HG02588 (cell line): ENCODE results near the gene SGK1.

Experiments
- ATAC-seq: cut with Tn5 transposase; IDR thresholded peaks from one replicate; pipeline ENCODE4 v1.9.1; 2021; ENCODE audit warnings: mild to moderate bottlenecking, moderate library complexity; ENCODE audit not compliant: unreplicated experiment

Gene SGK1

DNA sequence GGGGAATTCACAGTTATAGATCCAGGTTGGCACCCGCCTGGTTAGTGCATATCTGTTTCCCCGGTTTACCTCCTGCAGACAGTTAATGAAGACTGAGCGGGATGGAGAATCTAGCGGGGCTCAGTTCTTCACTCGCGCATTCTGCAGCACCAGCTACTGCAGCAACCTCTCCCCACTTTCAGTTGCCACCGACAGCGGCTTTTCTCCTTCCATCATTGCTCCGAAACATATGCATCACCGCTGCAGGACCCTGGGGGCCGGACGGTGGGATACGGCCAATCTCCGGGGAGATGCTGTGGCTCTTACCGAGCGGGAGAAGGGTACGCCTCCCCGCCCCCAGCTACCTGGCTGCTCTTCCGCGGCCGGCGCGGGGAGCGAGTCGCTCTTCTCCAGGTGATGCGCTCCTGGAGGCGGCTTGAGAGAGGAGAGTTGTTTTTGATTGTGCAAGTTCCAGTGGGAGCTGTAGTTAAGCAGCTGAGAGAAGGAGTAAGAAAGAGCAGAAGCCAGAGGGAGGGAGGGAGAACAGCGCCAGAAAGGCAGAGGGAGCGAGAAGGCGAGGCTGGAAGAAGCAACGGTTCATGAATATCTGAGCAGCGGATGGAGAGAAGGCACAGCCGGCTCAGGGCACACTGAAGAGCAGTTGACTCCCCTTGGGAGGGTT, at the start of gene SGK1:
Gene SGK1 (minus strand): TSS at position 642 of the 661 bp plus-strand sequence. CDS start 652 bp downstream, outside the sequence.
- ATAC-seq, result no peak

GRCh38 chr6:134363323-134364039, 45.6 kb upstream of the SGK1 start:
- ATAC-seq, result no peak

DNA sequence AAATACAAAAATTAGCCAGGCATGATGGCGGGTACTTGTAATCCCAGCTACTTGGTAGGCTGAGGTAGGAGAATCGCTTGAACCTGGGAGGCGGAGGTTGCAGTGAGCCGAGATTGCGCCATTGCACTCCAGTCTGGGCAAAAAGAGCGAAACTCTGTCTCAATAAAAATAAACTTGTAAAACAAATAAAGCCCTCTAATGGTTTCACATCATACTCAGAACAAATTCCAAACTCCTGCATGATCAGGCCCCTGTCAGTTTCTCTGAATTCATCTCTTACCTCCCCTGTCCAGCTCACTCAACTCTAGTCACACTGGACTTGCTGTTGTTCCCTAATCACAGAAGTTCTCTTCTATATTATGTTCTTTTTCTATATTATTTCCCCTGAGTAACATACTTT, 43.1 kb upstream of the SGK1 start:
- ATAC-seq, result no peak

GRCh38 chr6:134359302-134359701, 41.4 kb upstream of the SGK1 start:
- no peak for ATAC-seq

- ATAC-seq, result no peak
These were observed 40.4 kb upstream of the SGK1 start for GRCh38 chr6:134358320-134358719.

GRCh38 chr6:134357022-134357487, 39.1 kb upstream of the SGK1 start:
- ATAC-seq, result no peak

GRCh38 chr6:134356405-134356804, 38.5 kb upstream of the SGK1 start:
- ATAC-seq, result no peak

- ATAC-seq, result no peak
These were observed 35.0 kb upstream of the SGK1 start for GRCh38 chr6:134352786-134353480.

DNA sequence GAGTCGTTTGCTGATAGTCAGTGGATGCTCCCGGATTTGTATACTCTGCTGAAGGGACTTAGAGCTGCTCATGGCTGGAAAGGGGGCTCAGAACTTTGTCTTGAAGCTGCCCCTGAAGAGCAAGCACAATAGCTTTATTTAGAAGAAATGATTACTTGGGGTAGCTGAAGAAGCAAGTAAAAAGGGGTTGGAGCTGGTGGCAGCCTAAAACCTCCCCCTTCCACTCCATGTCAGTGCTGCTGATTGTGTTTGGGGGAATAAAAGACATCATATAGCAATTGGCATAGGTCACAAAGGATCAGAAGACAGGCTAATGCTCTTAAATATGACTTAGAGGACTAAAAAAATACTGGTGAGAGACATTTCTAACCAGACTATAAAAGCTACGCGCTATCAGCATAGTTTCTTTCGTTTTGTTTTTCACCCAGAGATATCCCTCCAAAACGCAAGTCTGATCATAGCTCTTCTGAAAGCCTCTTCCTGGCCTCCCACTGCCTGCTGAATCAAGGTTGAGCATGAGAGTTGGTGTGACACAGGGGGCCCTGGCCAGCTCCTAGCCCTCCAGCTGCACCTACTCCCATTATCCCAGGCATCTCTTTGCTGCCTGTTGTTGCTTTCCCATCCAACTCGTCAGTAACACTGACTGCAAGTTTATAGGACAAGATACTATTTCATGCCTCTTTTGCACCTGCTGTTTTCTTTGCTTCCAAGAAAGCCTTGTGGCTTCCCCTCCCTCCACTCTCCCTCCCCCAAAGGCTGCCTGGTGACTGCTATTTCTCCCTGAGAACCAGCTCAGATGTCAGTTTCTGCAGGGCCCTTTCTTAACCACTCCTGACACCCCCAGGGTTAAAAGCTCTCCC, 33.9 kb upstream of the SGK1 start:
- no peak for ATAC-seq

GRCh38 chr6:134347885-134348805, 30.2 kb upstream of the SGK1 start:
- ATAC-seq, result no peak

- ATAC-seq, result no peak
These were observed 29.1 kb upstream of the SGK1 start for GRCh38 chr6:134346932-134347545.

DNA sequence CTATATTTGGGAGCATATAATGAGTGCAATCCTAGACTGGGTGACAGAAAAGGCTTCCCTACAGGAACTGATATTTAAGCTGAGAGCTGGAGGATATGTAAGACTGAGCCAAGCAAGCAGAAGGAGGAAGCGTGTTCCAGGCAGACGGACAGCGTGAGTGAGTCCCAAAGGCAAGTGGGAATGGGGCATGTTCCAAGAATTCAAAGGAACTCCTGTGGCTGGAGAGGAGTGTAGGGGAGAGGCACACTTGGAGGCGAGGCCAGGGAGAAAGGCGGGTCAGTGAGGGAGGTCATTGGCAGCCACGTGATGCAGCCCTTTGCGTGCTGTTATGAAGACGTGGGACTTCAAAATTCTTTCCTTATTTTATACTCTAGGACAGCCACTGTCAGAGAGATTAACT, 27.9 kb upstream of the SGK1 start:
- no peak for ATAC-seq

DNA sequence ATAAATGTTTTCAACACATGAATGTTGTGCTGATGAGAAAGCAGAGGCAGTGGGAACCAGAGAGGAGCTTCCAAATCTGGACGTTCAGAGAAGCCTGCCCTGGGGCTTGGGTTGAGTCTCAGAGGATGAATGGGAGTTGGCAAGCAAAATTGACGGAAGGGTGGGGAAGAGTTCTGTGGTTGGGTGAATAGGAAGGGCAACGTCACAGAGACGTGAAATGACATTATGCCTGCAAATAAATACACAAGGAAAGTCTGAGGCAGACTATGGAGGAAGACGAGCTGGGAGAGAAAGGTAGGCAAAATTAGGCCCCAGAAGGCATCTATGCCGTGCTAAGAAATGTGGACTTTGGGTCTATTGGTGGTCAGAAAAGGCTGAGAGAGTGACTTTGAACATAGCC, 25.2 kb upstream of the SGK1 start:
- ATAC-seq, result no peak

GRCh38 chr6:134341999-134342567, 24.2 kb upstream of the SGK1 start:
- ATAC-seq, result no peak

GRCh38 chr6:134340179-134340975, 22.5 kb upstream of the SGK1 start:
- ATAC-seq, result no peak

DNA sequence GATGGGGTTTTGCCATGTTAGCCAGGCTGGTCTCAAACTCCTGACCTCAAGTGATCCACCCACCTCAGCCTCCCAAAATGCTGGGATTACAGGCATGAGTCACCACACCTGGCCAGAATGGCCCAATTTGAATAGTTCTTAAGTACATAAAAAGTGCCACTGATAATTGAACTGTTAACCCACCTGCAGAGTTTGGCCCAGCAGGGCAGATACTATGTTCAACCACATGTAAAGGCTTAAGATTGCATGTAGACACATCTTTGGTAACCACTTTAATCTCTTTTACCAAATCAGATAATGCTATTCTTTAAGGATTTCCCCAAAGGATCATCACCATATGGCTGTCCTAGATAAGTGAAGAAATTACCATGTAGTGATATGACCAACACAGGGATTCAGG, 21.3 kb upstream of the SGK1 start:
- ATAC-seq, result no peak

DNA sequence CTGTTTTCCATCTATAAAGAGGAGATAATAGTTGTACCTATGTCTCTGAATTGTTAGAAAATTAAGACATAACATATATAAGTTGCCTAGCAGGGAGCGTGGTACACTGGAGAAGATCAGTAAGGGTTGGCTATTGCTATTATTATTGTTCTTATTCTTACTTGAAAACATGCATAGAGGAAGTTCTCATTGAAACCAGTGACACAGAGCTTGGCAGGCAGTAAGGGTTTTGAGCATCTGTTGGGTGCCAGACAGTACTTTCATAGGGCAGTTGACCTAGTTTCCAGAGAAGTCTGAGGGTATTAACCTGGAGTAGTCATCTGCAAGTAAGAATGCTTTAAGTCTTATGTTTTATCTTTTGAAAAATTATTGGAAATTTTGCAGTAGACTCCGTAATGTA, 13.3 kb upstream of the SGK1 start:
- ATAC-seq, result no peak

DNA sequence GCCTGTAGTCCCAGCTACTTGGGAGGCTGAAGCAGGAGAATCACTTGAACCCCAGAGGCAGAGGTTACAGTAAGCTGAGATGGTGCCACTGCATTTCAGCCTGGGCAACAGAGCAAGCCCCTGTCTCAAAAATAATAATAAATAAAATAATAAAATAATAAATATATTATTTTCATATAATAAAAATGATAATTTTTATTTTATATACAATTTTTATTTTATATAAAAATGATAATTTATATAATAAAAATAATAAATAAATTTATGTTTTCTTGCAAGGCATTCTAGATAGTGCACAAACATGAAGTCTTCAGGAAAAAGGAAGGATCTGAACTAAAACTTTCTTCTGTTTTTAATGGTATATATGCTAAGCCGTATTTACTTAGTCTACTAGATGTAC, 12.6 kb upstream of the SGK1 start:
- ATAC-seq, result no peak
